Measurements from ENCODE around the gene NTM.
"Not testable (repeated sequence)": the region's sequence is repeated elsewhere in the genome, so short reads cannot be mapped to it uniquely, and the experiment has no call there.

Gene NTM

GRCh38 chr11:131370090-131370751 lies at the start of gene NTM:
Gene NTM, plus strand, starts transcription at chr11:131370615.
- Mint-ChIP-seq H3K36me3 (ENCODE audit: low read depth) (no peaks in the 10 kb centered on the region), H3K4me3 (no peak within 1 kb of the TSS)

GRCh38 chr11:131324921-131325570 lies 45.4 kb upstream of the NTM start:
- H3K27me3 Mint-ChIP-seq (ENCODE audit: low read depth): no peaks in the 10 kb centered on the region
- H3K36me3 Mint-ChIP-seq (ENCODE audit: low read depth): no peaks in the 10 kb centered on the region
- H3K4me1 Mint-ChIP-seq (ENCODE audit: low read depth): no peaks in the 10 kb centered on the region
- no peak overlapping the region for H3K27ac Mint-ChIP-seq
- no peaks in the 10 kb centered on the region for H3K9me3 Mint-ChIP-seq
- no peak overlapping the region for H3K4me3 Mint-ChIP-seq
- DNase-seq (ENCODE audit: low spot score): no peak

More at GRCh38 chr11:131370090-131370751, at the start of gene NTM:
- no peak for DNase-seq (ENCODE audit: low spot score)
- Mint-ChIP-seq H3K27me3 (ENCODE audit: low read depth) (peaks cover 4% of the 10 kb centered on the region), H3K4me1 (ENCODE audit: low read depth) (no peaks in the 10 kb centered on the region), H3K27ac (no peak within 1 kb of the TSS), H3K9me3 (no peaks in the 10 kb centered on the region)

GRCh38 chr11:131326829-131327228 lies 43.6 kb upstream of the NTM start:
- H3K36me3 Mint-ChIP-seq (ENCODE audit: low read depth): no peaks in the 10 kb centered on the region
- H3K4me1 Mint-ChIP-seq (ENCODE audit: low read depth): no peaks in the 10 kb centered on the region
- no peaks in the 10 kb centered on the region for H3K9me3 Mint-ChIP-seq
- DNase-seq (ENCODE audit: low spot score): no peak
- no peak overlapping the region for H3K4me3 Mint-ChIP-seq
- no peaks in the 10 kb centered on the region for H3K27me3 Mint-ChIP-seq (ENCODE audit: low read depth)
- H3K27ac Mint-ChIP-seq: no peak overlapping the region

- no peak overlapping the region for H3K4me3 Mint-ChIP-seq
- H3K36me3 Mint-ChIP-seq (ENCODE audit: low read depth): no peaks in the 10 kb centered on the region
- no peak for DNase-seq (ENCODE audit: low spot score)
- H3K9me3 Mint-ChIP-seq: no peaks in the 10 kb centered on the region
- no peak overlapping the region for H3K27ac Mint-ChIP-seq
- no peaks in the 10 kb centered on the region for H3K27me3 Mint-ChIP-seq (ENCODE audit: low read depth)
- no peaks in the 10 kb centered on the region for H3K4me1 Mint-ChIP-seq (ENCODE audit: low read depth)
These were observed 43.0 kb upstream of the NTM start for GRCh38 chr11:131327421-131327820.

GRCh38 chr11:131328843-131329242 lies 41.6 kb upstream of the NTM start:
- DNase-seq (ENCODE audit: low spot score): no peak
- Mint-ChIP-seq H3K4me1 (ENCODE audit: low read depth) (no peaks in the 10 kb centered on the region), H3K4me3 (no peak overlapping the region), H3K27ac (no peak overlapping the region), H3K9me3 (no peaks in the 10 kb centered on the region), H3K36me3 (ENCODE audit: low read depth) (no peaks in the 10 kb centered on the region), H3K27me3 (ENCODE audit: low read depth) (no peaks in the 10 kb centered on the region)

- Mint-ChIP-seq H3K36me3 (ENCODE audit: low read depth) (no peaks in the 10 kb centered on the region), H3K4me1 (ENCODE audit: low read depth) (no peaks in the 10 kb centered on the region), H3K27ac (no peak overlapping the region), H3K27me3 (ENCODE audit: low read depth) (no peaks in the 10 kb centered on the region), H3K4me3 (no peak overlapping the region), H3K9me3 (no peaks in the 10 kb centered on the region)
- DNase-seq (ENCODE audit: low spot score): no peak
These were observed 39.4 kb upstream of the NTM start for GRCh38 chr11:131331010-131331409.

GRCh38 chr11:131331546-131331945 lies 38.9 kb upstream of the NTM start:
- no peak for DNase-seq (ENCODE audit: low spot score)
- Mint-ChIP-seq H3K36me3 (ENCODE audit: low read depth) (no peaks in the 10 kb centered on the region), H3K27ac (no peak overlapping the region), H3K27me3 (ENCODE audit: low read depth) (no peaks in the 10 kb centered on the region), H3K9me3 (no peaks in the 10 kb centered on the region), H3K4me1 (ENCODE audit: low read depth) (no peaks in the 10 kb centered on the region), H3K4me3 (no peak overlapping the region)

- DNase-seq (ENCODE audit: low spot score): no peak
- Mint-ChIP-seq H3K27ac (no peak overlapping the region), H3K4me1 (ENCODE audit: low read depth) (no peaks in the 10 kb centered on the region), H3K9me3 (no peaks in the 10 kb centered on the region), H3K27me3 (ENCODE audit: low read depth) (no peaks in the 10 kb centered on the region), H3K4me3 (no peak overlapping the region), H3K36me3 (ENCODE audit: low read depth) (no peaks in the 10 kb centered on the region)
These were observed 35.8 kb upstream of the NTM start for GRCh38 chr11:131334601-131335000.

GRCh38 chr11:131341900-131342299 lies 28.5 kb upstream of the NTM start:
- H3K4me3 Mint-ChIP-seq; DNase-seq (ENCODE audit: low spot score); H3K27me3 Mint-ChIP-seq (ENCODE audit: low read depth); H3K27ac Mint-ChIP-seq; H3K9me3 Mint-ChIP-seq; H3K4me1 Mint-ChIP-seq (ENCODE audit: low read depth); H3K36me3 Mint-ChIP-seq (ENCODE audit: low read depth): not testable (repeated sequence)

GRCh38 chr11:131342442-131342841 lies 28.0 kb upstream of the NTM start:
- H3K4me3 Mint-ChIP-seq; H3K27ac Mint-ChIP-seq; H3K4me1 Mint-ChIP-seq (ENCODE audit: low read depth); H3K36me3 Mint-ChIP-seq (ENCODE audit: low read depth); DNase-seq (ENCODE audit: low spot score); H3K9me3 Mint-ChIP-seq; H3K27me3 Mint-ChIP-seq (ENCODE audit: low read depth): not testable (repeated sequence)

GRCh38 chr11:131345406-131345805 lies 25.0 kb upstream of the NTM start:
- Mint-ChIP-seq H3K27me3 (ENCODE audit: low read depth) (no peaks in the 10 kb centered on the region), H3K36me3 (ENCODE audit: low read depth) (no peaks in the 10 kb centered on the region), H3K27ac (no peak overlapping the region), H3K9me3 (no peaks in the 10 kb centered on the region), H3K4me3 (no peak overlapping the region), H3K4me1 (ENCODE audit: low read depth) (no peaks in the 10 kb centered on the region)
- DNase-seq (ENCODE audit: low spot score): no peak

- Mint-ChIP-seq H3K27me3 (ENCODE audit: low read depth) (no peaks in the 10 kb centered on the region), H3K36me3 (ENCODE audit: low read depth) (no peaks in the 10 kb centered on the region), H3K9me3 (no peaks in the 10 kb centered on the region), H3K27ac (no peak overlapping the region), H3K4me3 (no peak overlapping the region), H3K4me1 (ENCODE audit: low read depth) (no peaks in the 10 kb centered on the region)
- DNase-seq (ENCODE audit: low spot score): no peak
These were observed 20.9 kb upstream of the NTM start for GRCh38 chr11:131349368-131350086.

- no peak for DNase-seq (ENCODE audit: low spot score)
- Mint-ChIP-seq H3K36me3 (ENCODE audit: low read depth) (no peaks in the 10 kb centered on the region), H3K27me3 (ENCODE audit: low read depth) (no peaks in the 10 kb centered on the region), H3K4me3 (no peak overlapping the region), H3K27ac (no peak overlapping the region), H3K9me3 (no peaks in the 10 kb centered on the region), H3K4me1 (ENCODE audit: low read depth) (no peaks in the 10 kb centered on the region)
These were observed 19.5 kb upstream of the NTM start for GRCh38 chr11:131350872-131351271.

- Mint-ChIP-seq H3K27me3 (ENCODE audit: low read depth) (no peaks in the 10 kb centered on the region), H3K4me1 (ENCODE audit: low read depth) (no peaks in the 10 kb centered on the region), H3K9me3 (no peaks in the 10 kb centered on the region), H3K4me3 (no peak overlapping the region), H3K36me3 (ENCODE audit: low read depth) (no peaks in the 10 kb centered on the region), H3K27ac (no peak overlapping the region)
- no peak for DNase-seq (ENCODE audit: low spot score)
These were observed 18.6 kb upstream of the NTM start for GRCh38 chr11:131351848-131352247.

All from T-helper 2 cell treated with Interferon-gamma antibody and Interleukin-4, amounts not matched to agents 5 μg/mL and 100 μg/mL, for 36 hours (primary cell).